NB4 (cell line): ENCODE measurements around the gene CPT1B.

Experiments
- DNase-seq: peaks from one replicate; pipeline ENCODE4 v3.0.0; 2010; ENCODE audit warnings: low read depth
- H3K4me3 ChIP-seq: one replicate; pipeline ENCODE4 v1.5.1; 2011; ENCODE audit warnings: mild to moderate bottlenecking, low read depth, low read length, moderate library complexity
- MYC ChIP-seq: IDR thresholded peaks from 2 replicates; pipeline ENCODE4 v1.6.1; 2011; ENCODE audit warnings: low read depth, low read length
- POLR2A ChIP-seq: IDR thresholded peaks from 2 replicates; pipeline ENCODE4 v1.6.1; 2011; ENCODE audit warnings: mild to moderate bottlenecking; ENCODE audit not compliant: insufficient read length; ENCODE audit errors: extremely low read depth
- TF ChIP-seq, protein P1 (sequence below): IDR thresholded peaks from 2 replicates; pipeline ENCODE4 v1.6.1; 2011; ENCODE audit warnings: low read depth, low read length
- TF ChIP-seq, protein P2 (sequence below): IDR thresholded peaks from one replicate; pipeline ENCODE4 v1.5.1; 2012; ENCODE audit warnings: low read depth, low read length

The CPT1B gene

DNA sequence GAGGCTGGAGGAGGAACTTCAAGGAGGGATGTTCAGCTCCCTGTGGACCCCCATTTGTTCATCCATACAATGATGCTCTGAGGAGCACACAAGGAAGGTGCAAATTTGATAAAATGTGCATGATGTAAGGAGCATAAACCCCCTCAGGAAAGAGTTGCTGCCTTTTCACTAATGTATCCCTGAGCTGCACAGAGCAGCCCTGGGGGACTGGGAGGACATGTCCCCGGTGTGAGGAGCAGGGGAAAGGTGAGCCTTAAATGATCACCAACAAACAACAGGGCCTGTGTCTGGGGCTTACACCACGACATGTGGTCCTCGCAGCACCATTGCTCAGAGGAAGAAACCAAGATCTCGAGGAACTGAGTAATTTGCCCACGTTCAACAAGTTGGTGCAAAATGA is 18.9 kb upstream of the CPT1B start:
- DNase-seq: no peak
- H3K4me3 ChIP-seq: no peak overlapping the region
- TF ChIP-seq, protein P1, sequence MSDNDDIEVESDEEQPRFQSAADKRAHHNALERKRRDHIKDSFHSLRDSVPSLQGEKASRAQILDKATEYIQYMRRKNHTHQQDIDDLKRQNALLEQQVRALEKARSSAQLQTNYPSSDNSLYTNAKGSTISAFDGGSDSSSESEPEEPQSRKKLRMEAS: no peak
- TF ChIP-seq MYC: no peak

DNA sequence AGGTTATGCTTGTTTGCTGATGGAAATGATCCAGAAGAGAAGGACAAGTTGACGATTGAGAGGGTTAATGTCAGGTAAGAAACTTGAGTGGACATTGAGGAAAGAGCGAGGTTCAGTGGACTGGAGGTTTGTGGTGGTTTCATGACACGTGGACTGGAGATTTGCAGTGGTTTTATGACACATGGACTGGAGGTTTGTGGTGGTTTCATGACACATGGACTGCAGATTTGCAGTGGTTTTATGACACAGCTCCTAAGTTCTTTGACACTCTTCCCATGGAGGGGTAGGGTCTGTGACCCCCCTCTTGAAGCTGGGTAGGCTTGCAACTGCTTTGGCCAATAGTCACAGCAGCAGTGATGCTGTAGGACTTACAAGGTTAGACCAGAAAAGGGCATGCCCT is 17.0 kb upstream of the CPT1B start:
- no peak overlapping the region for H3K4me3 ChIP-seq
- TF ChIP-seq, protein P1: no peak
- TF ChIP-seq POLR2A: no peak
- TF ChIP-seq, protein P2, sequence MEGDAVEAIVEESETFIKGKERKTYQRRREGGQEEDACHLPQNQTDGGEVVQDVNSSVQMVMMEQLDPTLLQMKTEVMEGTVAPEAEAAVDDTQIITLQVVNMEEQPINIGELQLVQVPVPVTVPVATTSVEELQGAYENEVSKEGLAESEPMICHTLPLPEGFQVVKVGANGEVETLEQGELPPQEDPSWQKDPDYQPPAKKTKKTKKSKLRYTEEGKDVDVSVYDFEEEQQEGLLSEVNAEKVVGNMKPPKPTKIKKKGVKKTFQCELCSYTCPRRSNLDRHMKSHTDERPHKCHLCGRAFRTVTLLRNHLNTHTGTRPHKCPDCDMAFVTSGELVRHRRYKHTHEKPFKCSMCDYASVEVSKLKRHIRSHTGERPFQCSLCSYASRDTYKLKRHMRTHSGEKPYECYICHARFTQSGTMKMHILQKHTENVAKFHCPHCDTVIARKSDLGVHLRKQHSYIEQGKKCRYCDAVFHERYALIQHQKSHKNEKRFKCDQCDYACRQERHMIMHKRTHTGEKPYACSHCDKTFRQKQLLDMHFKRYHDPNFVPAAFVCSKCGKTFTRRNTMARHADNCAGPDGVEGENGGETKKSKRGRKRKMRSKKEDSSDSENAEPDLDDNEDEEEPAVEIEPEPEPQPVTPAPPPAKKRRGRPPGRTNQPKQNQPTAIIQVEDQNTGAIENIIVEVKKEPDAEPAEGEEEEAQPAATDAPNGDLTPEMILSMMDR: no peak
- TF ChIP-seq MYC: no peak
- DNase-seq: no peak

DNA sequence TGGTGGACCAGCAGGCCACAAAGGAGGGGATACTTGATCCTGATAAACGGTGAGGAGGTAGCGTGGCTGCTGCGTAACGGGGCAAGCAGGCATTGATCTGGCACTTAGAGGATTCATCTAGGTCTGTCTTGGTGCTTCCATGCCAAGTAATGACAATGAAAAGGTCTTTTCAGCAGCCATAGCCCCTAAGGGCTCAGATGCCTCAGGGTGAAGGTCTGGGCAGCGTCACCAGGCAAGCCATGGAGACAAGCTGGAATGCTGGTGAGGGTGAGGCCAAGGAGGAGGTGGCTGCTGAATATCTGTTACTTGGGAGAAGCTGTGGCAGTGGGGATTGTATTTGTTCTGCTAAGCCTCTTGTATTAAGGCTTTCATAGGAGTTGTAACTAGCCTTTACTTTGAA is 9.2 kb upstream of the CPT1B start:
- TF ChIP-seq, protein P1: no peak
- TF ChIP-seq POLR2A (no peak), MYC (no peak)
- TF ChIP-seq, protein P2: no peak
- no peak for DNase-seq
- no peak overlapping the region for H3K4me3 ChIP-seq

DNA sequence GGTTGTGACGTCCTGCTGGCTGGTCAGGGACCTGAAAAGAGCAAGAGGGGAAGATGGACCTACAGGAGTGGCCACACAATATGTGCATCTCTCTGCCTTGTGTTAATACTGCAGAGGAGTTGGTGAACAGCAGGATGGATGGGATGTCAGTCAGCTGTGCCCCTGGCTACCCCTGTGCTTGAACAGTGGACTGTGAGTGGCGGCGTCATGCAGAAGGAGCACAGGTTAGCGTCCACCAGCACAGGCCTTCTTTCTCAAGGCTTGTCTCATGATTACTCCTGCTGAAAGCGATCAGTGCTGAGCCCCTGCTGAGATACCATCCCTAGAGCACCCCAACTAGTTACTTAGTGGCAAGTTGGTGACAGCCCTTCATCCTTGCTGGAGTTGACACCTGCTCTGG is 8.2 kb upstream of the CPT1B start:
- DNase-seq: no peak
- no peak overlapping the region for H3K4me3 ChIP-seq
- TF ChIP-seq, protein P1: no peak
- no peak for TF ChIP-seq MYC

DNA sequence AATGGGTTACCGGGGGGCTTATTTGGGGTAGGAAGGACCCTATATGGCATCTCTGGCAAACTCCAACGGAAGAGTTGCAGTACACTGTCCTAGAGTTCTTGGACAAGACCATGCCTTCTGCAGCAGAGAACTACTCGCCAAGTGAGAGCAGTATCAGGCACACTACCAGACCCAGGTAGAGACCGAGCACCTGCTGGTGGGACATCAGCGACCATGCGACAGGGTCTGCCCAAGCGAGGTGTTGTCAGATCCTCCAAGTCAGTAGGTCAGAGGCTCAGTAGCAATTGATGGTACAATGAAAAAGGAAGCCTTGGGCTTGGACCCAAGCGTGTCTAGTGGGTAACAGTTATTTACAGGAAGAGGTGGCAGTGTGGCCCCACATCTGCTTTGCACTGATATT is 7.6 kb upstream of the CPT1B start:
- DNase-seq: no peak
- TF ChIP-seq, protein P1: no peak
- TF ChIP-seq MYC: no peak
- TF ChIP-seq POLR2A: no peak
- TF ChIP-seq, protein P2: no peak
- H3K4me3 ChIP-seq: no peak overlapping the region

DNA sequence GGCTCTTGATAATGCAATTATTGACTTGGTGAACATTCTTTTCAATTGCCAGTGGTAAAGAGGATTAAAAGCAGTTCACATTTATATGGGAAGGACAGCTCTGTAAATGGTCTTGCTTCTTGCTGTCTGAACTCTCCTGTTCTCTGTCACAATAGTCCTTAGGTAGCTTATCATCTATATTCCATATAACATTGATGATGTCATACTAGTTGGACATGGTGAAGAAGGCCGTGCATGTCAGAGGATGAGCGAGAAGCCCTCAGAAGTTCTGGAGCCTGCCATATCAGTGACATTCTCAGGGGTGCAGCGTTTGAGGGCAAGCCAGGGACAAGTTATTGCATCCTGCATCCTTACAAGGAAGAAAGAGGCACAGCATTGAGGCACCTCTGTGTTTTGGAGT is 7.0 kb upstream of the CPT1B start:
- no peak overlapping the region for H3K4me3 ChIP-seq
- DNase-seq: no peak
- TF ChIP-seq MYC: no peak
- TF ChIP-seq, protein P1: no peak
- TF ChIP-seq, protein P2: no peak
- no peak for TF ChIP-seq POLR2A
